ENCODE results near the gene GFER.
"Not testable (repeated sequence)": the region's sequence is repeated elsewhere in the genome, so short reads cannot be mapped to it uniquely, and the experiment has no call there.

Gene GFER

DNA sequence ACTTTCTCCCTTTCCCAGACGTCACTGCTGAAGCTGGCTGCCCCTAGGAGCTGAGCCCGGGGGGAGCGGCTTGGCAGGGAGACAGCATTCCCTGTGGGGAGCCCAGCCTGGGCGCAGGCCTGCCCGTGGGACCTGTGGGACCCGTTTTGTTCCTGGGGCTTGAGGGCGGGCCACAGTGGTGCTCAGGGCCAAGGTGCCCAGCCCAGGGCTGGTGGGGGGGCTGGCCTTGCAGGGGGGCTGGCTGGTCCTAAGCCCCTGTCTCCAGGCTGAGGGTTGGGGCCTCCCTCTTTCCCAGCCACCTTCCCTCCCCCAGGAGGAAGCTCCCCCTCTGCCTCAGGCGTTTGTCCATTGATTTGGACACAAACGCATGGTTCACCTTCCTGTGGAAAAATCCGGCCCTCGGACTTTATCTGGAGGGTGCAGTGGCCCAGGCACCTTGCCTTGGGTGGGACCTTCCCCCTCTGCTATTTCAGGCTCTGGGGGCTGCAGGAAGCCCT, 47.1 kb downstream of the GFER start:
- FAIRE-seq (no peak), DNase-seq (ENCODE audit: insufficient read length, low spot score) (no peak)
- TF ChIP-seq SPI1 (IDR thresholded peaks at IDR 0.05; ENCODE audit: low read depth, low read length) (no peak), POLR2A (IDR thresholded peaks at IDR 0.05; ENCODE audit: low read depth, low read length) (no peak), PAX5 (IDR thresholded peaks at IDR 0.05; ENCODE audit: insufficient read depth, low read length, severe bottlenecking) (no peak), POU2F2 (IDR thresholded peaks at IDR 0.05; ENCODE audit: low read depth, low read length) (no peak), TAF1 (IDR thresholded peaks at IDR 0.05; ENCODE audit: low read depth, low read length) (no peak), POLR2AphosphoS5 (IDR thresholded peaks at IDR 0.05; ENCODE audit: low read depth, low read length) (no peak)

DNA sequence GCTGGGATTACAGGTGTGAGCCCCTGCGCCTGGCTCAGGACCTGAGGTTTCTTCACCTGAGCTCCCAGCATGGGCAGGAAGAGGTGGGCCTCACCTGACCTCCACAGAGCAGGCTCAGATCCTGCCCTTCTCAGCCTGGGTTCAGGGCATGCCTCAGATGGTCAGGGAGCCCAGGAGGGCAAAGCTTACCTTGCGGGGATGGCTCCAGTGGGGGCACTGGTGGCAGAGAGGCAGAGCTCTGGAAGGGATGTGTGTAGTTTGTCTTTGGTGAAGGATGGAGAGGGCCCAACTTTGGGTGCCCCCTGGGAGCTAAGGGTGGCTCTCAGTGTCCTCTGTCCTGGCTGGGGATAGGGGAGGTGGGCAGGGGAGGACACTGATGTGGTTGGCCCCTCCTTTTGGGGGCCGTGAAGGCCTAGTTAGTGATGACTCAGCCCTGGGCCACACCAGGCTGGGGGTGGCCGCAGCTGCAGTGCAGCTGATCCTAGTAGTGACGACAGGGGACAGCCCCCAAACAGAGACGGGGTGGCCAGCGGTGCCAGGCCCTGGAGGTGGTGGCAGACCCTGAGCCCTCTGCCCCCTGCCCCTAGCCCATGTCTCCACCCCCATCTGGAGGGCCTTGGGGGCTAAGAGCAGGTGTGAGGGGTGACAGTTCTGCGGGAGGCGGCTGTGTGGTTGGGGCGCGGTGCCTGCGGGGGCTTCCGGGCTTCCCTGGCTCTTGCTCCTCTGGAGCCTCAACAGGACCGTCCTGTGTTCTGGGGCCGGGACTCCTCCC, 48.5 kb downstream of the GFER start:
- TF ChIP-seq POU2F2 (IDR thresholded peaks at IDR 0.05; ENCODE audit: low read depth, low read length), result no peak
- no peak for TF ChIP-seq SPI1 (IDR thresholded peaks at IDR 0.05; ENCODE audit: low read depth, low read length)
- TF ChIP-seq PAX5 (IDR thresholded peaks at IDR 0.05; ENCODE audit: insufficient read depth, low read length, severe bottlenecking), result no peak
- TF ChIP-seq POLR2AphosphoS5 (IDR thresholded peaks at IDR 0.05; ENCODE audit: low read depth, low read length), result no peak
- no peak for TF ChIP-seq POLR2A (IDR thresholded peaks at IDR 0.05; ENCODE audit: low read depth, low read length)
- no peak for DNase-seq (ENCODE audit: insufficient read length, low spot score)
- FAIRE-seq, result no peak

GRCh38 chr16:2033057-2033908, 49.3 kb downstream of the GFER start:
- no peak for FAIRE-seq
- TF ChIP-seq TAF1 (IDR thresholded peaks at IDR 0.05; ENCODE audit: low read depth, low read length) (no peak), SPI1 (IDR thresholded peaks at IDR 0.05; ENCODE audit: low read depth, low read length) (no peak), POU2F2 (IDR thresholded peaks at IDR 0.05; ENCODE audit: low read depth, low read length) (no peak), POLR2AphosphoS5 (IDR thresholded peaks at IDR 0.05; ENCODE audit: low read depth, low read length) (no peak), POLR2A (IDR thresholded peaks at IDR 0.05; ENCODE audit: low read depth, low read length) (no peak), PAX5 (IDR thresholded peaks at IDR 0.05; ENCODE audit: insufficient read depth, low read length, severe bottlenecking) (no peak)
- no peak for DNase-seq (ENCODE audit: insufficient read length, low spot score)

DNA sequence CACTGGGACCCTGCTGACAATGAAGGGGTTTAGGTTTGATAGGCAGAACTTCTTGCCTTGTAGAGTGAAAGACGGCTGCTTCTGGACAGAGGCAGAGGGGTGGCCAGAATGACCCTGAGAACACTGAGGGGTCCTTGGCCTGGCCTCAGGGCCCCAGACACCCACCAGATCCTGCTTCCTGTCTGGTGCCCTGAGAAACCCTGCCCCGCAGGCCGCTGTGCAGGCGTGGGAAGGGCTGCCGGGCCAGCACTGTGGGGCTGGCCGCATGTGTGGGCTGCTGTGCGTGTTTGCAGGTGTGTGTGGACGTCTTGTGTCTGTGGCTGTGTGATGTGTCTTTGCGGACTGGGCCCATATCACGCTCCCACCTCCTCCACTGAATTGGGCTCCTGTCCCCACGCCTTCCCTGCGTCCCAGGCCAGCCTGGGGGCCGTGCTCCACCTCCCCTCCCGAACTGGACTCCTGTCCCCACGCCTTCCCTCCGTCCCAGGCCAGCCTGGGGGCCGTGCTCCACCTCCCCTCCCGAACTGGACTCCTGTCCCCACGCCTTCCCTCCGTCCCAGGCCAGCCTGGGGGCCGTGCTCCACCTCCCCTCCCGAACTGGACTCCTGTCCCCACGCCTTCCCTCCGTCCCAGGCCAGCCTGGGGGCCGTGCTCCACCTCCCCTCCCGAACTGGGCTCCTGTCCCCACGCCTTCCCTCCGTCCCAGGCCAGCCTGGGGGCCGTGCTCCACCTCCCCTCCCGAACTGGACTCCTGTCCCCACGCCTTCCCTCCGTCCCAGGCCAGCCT, 50.1 kb downstream of the GFER start:
- not testable (repeated sequence) for FAIRE-seq

GRCh38 chr16:2034696-2035430, 50.9 kb downstream of the GFER start:
- TF ChIP-seq POLR2A (IDR thresholded peaks at IDR 0.05; ENCODE audit: low read depth, low read length) (no peak), POLR2AphosphoS5 (IDR thresholded peaks at IDR 0.05; ENCODE audit: low read depth, low read length) (no peak), TAF1 (IDR thresholded peaks at IDR 0.05; ENCODE audit: low read depth, low read length) (no peak), SPI1 (IDR thresholded peaks at IDR 0.05; ENCODE audit: low read depth, low read length) (no peak), POU2F2 (IDR thresholded peaks at IDR 0.05; ENCODE audit: low read depth, low read length) (no peak), PAX5 (IDR thresholded peaks at IDR 0.05; ENCODE audit: insufficient read depth, low read length, severe bottlenecking) (no peak)
- FAIRE-seq (no peak), DNase-seq (ENCODE audit: insufficient read length, low spot score) (no peak)

More for the DNA sequence above, 50.1 kb downstream of the GFER start:
- DNase-seq (ENCODE audit: insufficient read length, low spot score), result not testable (repeated sequence)

GRCh38 chr16:2035431-2036199, 51.6 kb downstream of the GFER start:
- DNase-seq (ENCODE audit: insufficient read length, low spot score) (no peak), FAIRE-seq (no peak)
- TF ChIP-seq SPI1 (IDR thresholded peaks at IDR 0.05; ENCODE audit: low read depth, low read length) (no peak), PAX5 (IDR thresholded peaks at IDR 0.05; ENCODE audit: insufficient read depth, low read length, severe bottlenecking) (no peak), POU2F2 (IDR thresholded peaks at IDR 0.05; ENCODE audit: low read depth, low read length) (no peak), TAF1 (IDR thresholded peaks at IDR 0.05; ENCODE audit: low read depth, low read length) (no peak), POLR2AphosphoS5 (IDR thresholded peaks at IDR 0.05; ENCODE audit: low read depth, low read length) (no peak), POLR2A (IDR thresholded peaks at IDR 0.05; ENCODE audit: low read depth, low read length) (no peak)

DNA sequence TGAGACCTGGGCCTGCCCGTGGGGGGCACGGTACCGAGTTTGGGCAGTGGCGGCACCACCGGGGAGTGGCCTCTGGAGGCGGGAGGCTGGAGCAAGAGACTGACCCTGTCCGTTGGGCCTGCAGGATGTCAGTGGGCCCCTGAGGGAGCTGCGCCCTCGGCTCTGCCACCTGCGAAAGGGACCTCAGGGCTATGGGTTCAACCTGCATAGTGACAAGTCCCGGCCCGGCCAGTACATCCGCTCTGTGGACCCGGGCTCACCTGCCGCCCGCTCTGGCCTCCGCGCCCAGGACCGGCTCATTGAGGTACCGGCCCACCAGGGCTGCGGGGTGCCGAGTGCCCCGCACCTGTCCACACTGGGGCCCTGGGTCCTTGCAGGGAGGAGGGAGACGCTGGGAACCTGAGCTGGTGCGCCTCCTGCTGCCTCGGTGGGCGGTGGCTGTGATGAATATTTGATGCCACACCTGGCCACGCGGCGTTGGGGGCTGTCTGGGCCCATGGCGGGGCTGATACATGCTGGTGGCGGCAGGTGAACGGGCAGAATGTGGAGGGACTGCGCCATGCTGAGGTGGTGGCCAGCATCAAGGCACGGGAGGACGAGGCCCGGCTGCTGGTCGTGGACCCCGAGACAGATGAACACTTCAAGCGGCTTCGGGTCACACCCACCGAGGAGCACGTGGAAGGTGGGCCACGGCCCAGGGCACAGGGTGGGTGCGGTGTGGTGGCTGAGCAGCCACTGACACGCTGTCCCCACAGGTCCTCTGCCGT, 52.4 kb downstream of the GFER start:
- FAIRE-seq (no peak), DNase-seq (ENCODE audit: insufficient read length, low spot score) (no peak)
- TF ChIP-seq POLR2AphosphoS5 (IDR thresholded peaks at IDR 0.05; ENCODE audit: low read depth, low read length), result no peak
- no peak for TF ChIP-seq PAX5 (IDR thresholded peaks at IDR 0.05; ENCODE audit: insufficient read depth, low read length, severe bottlenecking)
- no peak for TF ChIP-seq POLR2A (IDR thresholded peaks at IDR 0.05; ENCODE audit: low read depth, low read length)
- TF ChIP-seq TAF1 (IDR thresholded peaks at IDR 0.05; ENCODE audit: low read depth, low read length), result no peak
- TF ChIP-seq POU2F2 (IDR thresholded peaks at IDR 0.05; ENCODE audit: low read depth, low read length), result no peak
- TF ChIP-seq SPI1 (IDR thresholded peaks at IDR 0.05; ENCODE audit: low read depth, low read length), result no peak
